Measurements from ENCODE around the gene PRDM12. TPM values are rescaled to one million over a fixed set of nuclear protein-coding genes. Genes with fewer than 3 reads are reported as not detected.

Gene PRDM12
- total RNA-seq, 1 experiment from 2014 or later, result not detected

DNA sequence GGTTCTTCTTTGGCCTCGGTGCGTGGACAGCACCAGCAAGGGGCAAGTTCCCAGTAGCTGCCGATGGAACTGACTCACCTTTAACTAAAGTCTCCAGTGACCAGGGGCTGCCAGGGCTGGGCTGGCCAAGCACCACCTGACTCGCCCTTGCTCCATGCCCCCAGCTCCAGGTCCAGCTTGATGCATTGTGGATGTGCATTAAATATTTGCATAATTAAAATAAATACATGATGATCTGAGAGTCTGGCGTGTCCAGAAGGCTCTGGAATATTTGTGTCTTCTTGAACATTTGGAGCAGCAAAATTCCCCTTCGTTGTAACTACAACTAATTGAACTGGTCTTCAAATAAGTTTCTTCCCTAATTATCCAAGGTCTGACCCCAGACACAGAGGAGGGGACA lies 9.5 kb upstream of the PRDM12 start:
- Histone ChIP-seq H3K27ac (ENCODE audit: insufficient read length, low read depth, low read length) (no peak overlapping the region), H2AK5ac (ENCODE audit: insufficient read length, low read length) (no peak overlapping the region), H3K18ac (ENCODE audit: insufficient read length, low read depth, low read length) (no peak overlapping the region), H3K4me2 (ENCODE audit: insufficient read depth, insufficient read length, low read length) (no peak overlapping the region), H3K27me3 (ENCODE audit: insufficient read depth, low read length) (peaks cover 34% of the 10 kb centered on the region), H2BK20ac (ENCODE audit: low read depth, low read length, poor library complexity, severe bottlenecking) (no peak overlapping the region), H3T11ph (ENCODE audit: low read length) (no peak overlapping the region), H2BK5ac (ENCODE audit: insufficient read length, low read length) (no peak overlapping the region), H3K79me1 (ENCODE audit: insufficient read depth, low read depth, low read length, poor library complexity, severe bottlenecking) (no peaks in the 10 kb centered on the region), H3K23ac (ENCODE audit: insufficient read length, low read depth, low read length) (no peak overlapping the region), H4K5ac (ENCODE audit: insufficient read length, low read depth, low read length) (no peak overlapping the region), H3K23me2 (ENCODE audit: insufficient read length, low read depth, low read length, poor library complexity, severe bottlenecking) (peaks cover 3% of the 10 kb centered on the region), H3K9me3 (ENCODE audit: control insufficient read depth, low read depth, low read length) (no peaks in the 10 kb centered on the region), H3K14ac (ENCODE audit: insufficient read depth, low read length) (no peak overlapping the region), H3K56ac (ENCODE audit: insufficient read length, low read depth, low read length) (no peak overlapping the region), H4K20me1 (ENCODE audit: control insufficient read depth, insufficient read depth, insufficient read length) (no peaks in the 10 kb centered on the region), H4K91ac (ENCODE audit: insufficient read length, low read depth, low read length) (no peak overlapping the region), H3K4ac (ENCODE audit: low read depth, low read length) (no peak overlapping the region), H4K8ac (replicated peaks; ENCODE audit: insufficient read length, low read depth, low read length) (no peak overlapping the region), H2BK15ac (ENCODE audit: low read depth, low read length) (no peak overlapping the region), H3K9ac (ENCODE audit: extremely low read depth, insufficient read length, low read length) (no peak overlapping the region), H2BK12ac (ENCODE audit: insufficient read length, low read depth, low read length) (no peak overlapping the region), H3K79me2 (ENCODE audit: insufficient read depth, low read length) (no peaks in the 10 kb centered on the region), H3K4me1 (ENCODE audit: insufficient read depth, low read length) (no peaks in the 10 kb centered on the region), H2AFZ (ENCODE audit: low read length) (no peak overlapping the region), H2BK120ac (ENCODE audit: low read depth, low read length, poor library complexity, severe bottlenecking) (no peak overlapping the region)
- Mint-ChIP-seq H3K4me1 (peaks cover 0 to 4% of the 10 kb centered on the region in 2 experiments; a peak in 1 of 4 replicates), H3K36me3 (ENCODE audit: insufficient read depth in 1 of 3, low read depth in 3 of 3) (peaks cover 3 to 7% (median 5%) of the 10 kb centered on the region in 3 experiments; a peak in 3 of 7 replicates), H3K9me3 (peaks cover 0 to 13% of the 10 kb centered on the region in 2 experiments; a peak in 2 of 5 replicates), H3K4me3 (no peak overlapping the region), H3K27me3 (ENCODE audit: low read depth) (peaks cover 97% of the 10 kb centered on the region), H3K27ac (no peak overlapping the region; a peak in 1 of 7 replicates)
- no CpG with 5 or more reads among the region's 6 CpGs for WGBS (ENCODE audit: extremely low coverage, insufficient read length, low lambda C conversion rate)
- TF ChIP-seq, protein P1, sequence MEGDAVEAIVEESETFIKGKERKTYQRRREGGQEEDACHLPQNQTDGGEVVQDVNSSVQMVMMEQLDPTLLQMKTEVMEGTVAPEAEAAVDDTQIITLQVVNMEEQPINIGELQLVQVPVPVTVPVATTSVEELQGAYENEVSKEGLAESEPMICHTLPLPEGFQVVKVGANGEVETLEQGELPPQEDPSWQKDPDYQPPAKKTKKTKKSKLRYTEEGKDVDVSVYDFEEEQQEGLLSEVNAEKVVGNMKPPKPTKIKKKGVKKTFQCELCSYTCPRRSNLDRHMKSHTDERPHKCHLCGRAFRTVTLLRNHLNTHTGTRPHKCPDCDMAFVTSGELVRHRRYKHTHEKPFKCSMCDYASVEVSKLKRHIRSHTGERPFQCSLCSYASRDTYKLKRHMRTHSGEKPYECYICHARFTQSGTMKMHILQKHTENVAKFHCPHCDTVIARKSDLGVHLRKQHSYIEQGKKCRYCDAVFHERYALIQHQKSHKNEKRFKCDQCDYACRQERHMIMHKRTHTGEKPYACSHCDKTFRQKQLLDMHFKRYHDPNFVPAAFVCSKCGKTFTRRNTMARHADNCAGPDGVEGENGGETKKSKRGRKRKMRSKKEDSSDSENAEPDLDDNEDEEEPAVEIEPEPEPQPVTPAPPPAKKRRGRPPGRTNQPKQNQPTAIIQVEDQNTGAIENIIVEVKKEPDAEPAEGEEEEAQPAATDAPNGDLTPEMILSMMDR (conservative IDR thresholded peaks at IDR 0.05), result no peak
- no peak for DNase-seq
